DOHH2 (cell line): ENCODE data around the gene ARHGAP40.

Experiments
- H3F3A ChIP-seq: fragments of 200-600 bp; sonication (generic), shearing (Covaris generic); 2 replicates; pipeline ENCODE4 v1.6.0; 2016; ENCODE audit warnings: antibody characterized with exemption, mild to moderate bottlenecking; ENCODE audit not compliant: control insufficient read depth, insufficient read depth
- H3K27ac ChIP-seq: fragments of 200-600 bp; sonication (generic); 2 replicates; pipeline ENCODE4 v1.5.1; 2014; ENCODE audit warnings: low read depth, mild to moderate bottlenecking, low read length, moderate library complexity
- H3K27me3 ChIP-seq: fragments of 200-600 bp; sonication (generic); 2 replicates; pipeline ENCODE4 v1.6.1; 2014; ENCODE audit warnings: mild to moderate bottlenecking, low read length, mixed read lengths; ENCODE audit not compliant: control insufficient read depth
- H3K36me3 ChIP-seq: fragments of 200-600 bp; sonication (generic); 2 replicates; pipeline ENCODE4 v1.6.1; 2014; ENCODE audit warnings: mild to moderate bottlenecking, low read length, moderate library complexity, mixed read lengths; ENCODE audit not compliant: control insufficient read depth
- H3K4me1 ChIP-seq: fragments of 200-600 bp; sonication (generic); 2 replicates; pipeline ENCODE4 v1.6.1; 2014; ENCODE audit warnings: mild to moderate bottlenecking, low read length, mixed read lengths; ENCODE audit not compliant: control insufficient read depth
- H3K4me2 ChIP-seq: fragments of 200-600 bp; sonication (generic); 2 replicates; pipeline ENCODE4 v1.6.0; 2014; ENCODE audit warnings: mild to moderate bottlenecking, low read length, moderate library complexity
- H3K4me3 ChIP-seq: fragments of 200-600 bp; sonication (generic); 2 replicates; pipeline ENCODE4 v1.5.1; 2014; ENCODE audit warnings: mild to moderate bottlenecking, low read length, mixed read lengths
- H3K79me2 ChIP-seq: fragments of 200-600 bp; sonication (generic); 2 replicates; pipeline ENCODE4 v1.6.1; 2014; ENCODE audit warnings: mild to moderate bottlenecking, low read length, mixed read lengths; ENCODE audit not compliant: control insufficient read depth
- H3K9me2 ChIP-seq: fragments of 200-600 bp; sonication (generic); replicated peaks from 2 replicates; pipeline ENCODE4 v1.6.1; 2014; ENCODE audit warnings: mild to moderate bottlenecking, low read length, mixed read lengths; ENCODE audit not compliant: control insufficient read depth
- H3K9me3 ChIP-seq: fragments of 200-600 bp; sonication (generic); 2 replicates; pipeline ENCODE4 v1.6.1; 2014; ENCODE audit warnings: antibody characterized with exemption, low read length, mixed read lengths; ENCODE audit not compliant: control insufficient read depth, insufficient read depth
- H4K20me1 ChIP-seq: fragments of 200-600 bp; sonication (generic); 2 replicates; pipeline ENCODE4 v1.6.0; 2014; ENCODE audit warnings: low read depth, mild to moderate bottlenecking, antibody characterized with exemption, low read length, moderate library complexity; ENCODE audit not compliant: control insufficient read depth, insufficient read depth
- EZH2phosphoT487 ChIP-seq: fragments of 200-600 bp; sonication (generic); IDR thresholded peaks from 2 replicates; pipeline ENCODE4 v1.6.1; 2017; ENCODE audit warnings: borderline replicate concordance, mild to moderate bottlenecking, antibody characterized with exemption, low read length, moderate library complexity, mixed read lengths
- TF ChIP-seq, protein P1 (sequence below): fragments of 200-600 bp; sonication (generic); IDR thresholded peaks from one replicate; pipeline ENCODE4 v1.5.1; 2014; ENCODE audit warnings: antibody characterized with exemption, mild to moderate bottlenecking, low read depth, low read length; ENCODE audit not compliant: poor library complexity, severe bottlenecking

The ARHGAP40 gene

DNA sequence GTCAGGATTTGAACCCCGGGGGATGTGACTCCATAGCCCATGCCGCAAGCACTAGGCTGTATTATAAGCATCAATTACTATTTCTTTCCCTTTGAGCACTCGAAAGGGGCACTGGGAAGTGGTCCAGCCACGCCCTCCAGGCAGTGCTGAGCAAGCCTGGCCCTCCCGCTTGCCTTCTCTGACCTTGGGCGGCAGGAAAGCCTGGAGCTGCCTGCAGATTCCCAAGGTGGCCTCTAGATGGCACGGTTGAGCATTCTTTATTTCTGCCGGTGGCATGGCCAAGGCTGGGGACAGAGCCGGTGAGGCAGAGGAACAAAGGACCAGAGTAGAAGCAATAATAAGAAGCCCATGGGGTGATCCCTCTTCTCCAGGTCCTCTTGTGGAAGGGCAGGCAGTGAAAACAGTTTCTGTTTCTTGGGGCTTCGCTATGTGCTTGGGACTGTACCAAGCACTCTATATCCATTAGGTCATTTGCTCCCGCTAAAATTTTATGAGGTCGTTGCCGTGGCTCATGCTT is 32.0 kb downstream of the ARHGAP40 start:
- TF ChIP-seq EZH2phosphoT487, result no peak
- TF ChIP-seq, protein P1, sequence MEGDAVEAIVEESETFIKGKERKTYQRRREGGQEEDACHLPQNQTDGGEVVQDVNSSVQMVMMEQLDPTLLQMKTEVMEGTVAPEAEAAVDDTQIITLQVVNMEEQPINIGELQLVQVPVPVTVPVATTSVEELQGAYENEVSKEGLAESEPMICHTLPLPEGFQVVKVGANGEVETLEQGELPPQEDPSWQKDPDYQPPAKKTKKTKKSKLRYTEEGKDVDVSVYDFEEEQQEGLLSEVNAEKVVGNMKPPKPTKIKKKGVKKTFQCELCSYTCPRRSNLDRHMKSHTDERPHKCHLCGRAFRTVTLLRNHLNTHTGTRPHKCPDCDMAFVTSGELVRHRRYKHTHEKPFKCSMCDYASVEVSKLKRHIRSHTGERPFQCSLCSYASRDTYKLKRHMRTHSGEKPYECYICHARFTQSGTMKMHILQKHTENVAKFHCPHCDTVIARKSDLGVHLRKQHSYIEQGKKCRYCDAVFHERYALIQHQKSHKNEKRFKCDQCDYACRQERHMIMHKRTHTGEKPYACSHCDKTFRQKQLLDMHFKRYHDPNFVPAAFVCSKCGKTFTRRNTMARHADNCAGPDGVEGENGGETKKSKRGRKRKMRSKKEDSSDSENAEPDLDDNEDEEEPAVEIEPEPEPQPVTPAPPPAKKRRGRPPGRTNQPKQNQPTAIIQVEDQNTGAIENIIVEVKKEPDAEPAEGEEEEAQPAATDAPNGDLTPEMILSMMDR, result peak; percentile 91
- Histone ChIP-seq H3K27ac (no peak overlapping the region), H3K4me2 (no peak overlapping the region), H3K4me1 (peaks cover 8% of the 10 kb centered on the region), H3K4me3 (no peak overlapping the region), H3K9me3 (no peaks in the 10 kb centered on the region), H3K36me3 (no peaks in the 10 kb centered on the region), H3F3A (no peaks in the 10 kb centered on the region), H3K27me3 (peaks cover 3% of the 10 kb centered on the region; the same call in 1 of the 2 replicates), H4K20me1 (no peaks in the 10 kb centered on the region), H3K79me2 (no peaks in the 10 kb centered on the region), H3K9me2 (no peaks in the 10 kb centered on the region)

DNA sequence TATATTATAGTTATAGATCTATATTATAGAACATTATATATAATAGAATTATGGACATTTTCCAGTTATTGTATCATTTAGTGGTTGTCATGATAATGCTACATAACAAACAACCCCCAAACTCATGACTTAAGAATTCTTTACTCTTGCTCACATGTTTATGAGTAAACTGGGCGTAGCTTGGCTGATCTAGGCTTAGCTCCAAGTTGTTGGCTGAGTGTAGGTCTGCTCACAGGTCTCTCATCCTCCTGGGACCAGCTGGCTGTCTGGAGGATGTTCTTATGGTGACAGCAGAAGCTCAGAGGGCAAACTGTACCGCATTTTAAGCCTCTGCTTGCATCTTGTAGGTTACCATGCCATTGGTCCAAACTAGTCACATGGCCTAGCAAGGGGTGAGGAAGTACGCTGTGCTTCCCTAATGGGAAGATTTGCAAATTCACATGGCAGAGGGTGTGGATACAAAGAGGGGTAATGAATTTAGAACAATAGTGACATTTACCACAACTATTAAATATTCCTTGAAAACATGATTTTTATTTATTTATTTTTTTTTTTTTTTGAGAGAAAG is 34.2 kb downstream of the ARHGAP40 start:
- H3K4me1 ChIP-seq, result peaks cover 3% of the 10 kb centered on the region; the same call in 1 of the 2 replicates
- H3K79me2 ChIP-seq, result no peaks in the 10 kb centered on the region
- no peak overlapping the region for H3K27ac ChIP-seq
- H3K36me3 ChIP-seq, result no peaks in the 10 kb centered on the region
- H3K4me3 ChIP-seq, result no peak overlapping the region
- no peaks in the 10 kb centered on the region for H3F3A ChIP-seq
- no peaks in the 10 kb centered on the region for H4K20me1 ChIP-seq
- no peaks in the 10 kb centered on the region for H3K9me2 ChIP-seq
- H3K27me3 ChIP-seq, result peaks cover 3% of the 10 kb centered on the region; the same call in 1 of the 2 replicates
- H3K9me3 ChIP-seq, result no peaks in the 10 kb centered on the region
- peak overlapping the region; percentile 9; the same call in 1 of the 2 replicates for H3K4me2 ChIP-seq
- TF ChIP-seq EZH2phosphoT487, result no peak
- TF ChIP-seq, protein P1, result no peak

DNA sequence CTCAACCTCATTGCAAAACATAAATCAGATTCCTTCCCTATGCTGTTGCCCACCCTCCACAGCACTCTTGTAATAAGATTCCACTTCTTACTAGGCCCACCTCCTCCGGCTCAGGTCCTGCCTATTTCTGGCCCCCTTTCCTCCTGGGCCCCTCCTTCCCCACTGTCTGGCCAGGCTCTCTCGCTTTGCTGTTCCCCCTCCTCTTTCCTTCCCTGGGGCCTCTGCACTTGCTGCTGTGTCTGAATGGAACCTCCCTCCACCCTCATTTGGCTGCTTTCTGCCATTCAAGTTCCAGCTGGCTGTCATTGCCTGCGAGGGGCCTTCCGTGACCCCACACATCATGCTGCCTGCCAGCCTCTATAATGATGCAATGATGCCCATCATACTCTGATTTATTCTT is 38.9 kb downstream of the ARHGAP40 start:
- Histone ChIP-seq H3K9me2 (no peaks in the 10 kb centered on the region), H3K4me2 (no peak overlapping the region), H3F3A (no peaks in the 10 kb centered on the region), H3K36me3 (no peaks in the 10 kb centered on the region), H3K27me3 (peaks cover 21% of the 10 kb centered on the region), H3K27ac (no peak overlapping the region), H3K4me3 (no peak overlapping the region), H3K4me1 (peaks cover 5% of the 10 kb centered on the region), H3K79me2 (no peaks in the 10 kb centered on the region), H3K9me3 (no peaks in the 10 kb centered on the region), H4K20me1 (no peaks in the 10 kb centered on the region)
- TF ChIP-seq, protein P1, result no peak
- TF ChIP-seq EZH2phosphoT487, result no peak

DNA sequence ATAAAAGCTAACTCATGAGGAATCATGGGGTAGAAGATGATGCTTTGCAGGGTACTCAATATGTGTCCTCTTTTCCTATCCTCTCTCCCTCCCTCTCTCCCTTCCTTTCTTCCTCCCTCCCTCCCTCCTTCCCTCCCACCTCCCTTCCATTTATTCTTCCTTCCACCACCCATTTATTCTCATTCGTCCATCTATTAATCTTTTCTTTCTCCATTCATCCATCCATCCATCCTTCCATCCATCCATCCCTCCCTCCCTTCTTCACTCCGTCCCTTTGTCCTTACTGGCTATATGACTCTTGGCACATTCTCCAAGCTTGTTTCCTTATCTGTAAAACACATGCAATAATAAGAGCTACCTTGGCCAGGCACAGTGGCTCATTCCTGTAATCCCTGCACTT is 40.9 kb downstream of the ARHGAP40 start:
- H3K4me1 ChIP-seq, result peaks cover 13% of the 10 kb centered on the region
- no peaks in the 10 kb centered on the region for H3F3A ChIP-seq
- no peaks in the 10 kb centered on the region for H4K20me1 ChIP-seq
- no peak overlapping the region for H3K27ac ChIP-seq
- H3K36me3 ChIP-seq, result no peaks in the 10 kb centered on the region
- H3K4me2 ChIP-seq, result no peak overlapping the region
- no peaks in the 10 kb centered on the region for H3K9me2 ChIP-seq
- TF ChIP-seq EZH2phosphoT487, result no peak
- TF ChIP-seq, protein P1, result no peak
- H3K27me3 ChIP-seq, result peaks cover 34% of the 10 kb centered on the region
- H3K4me3 ChIP-seq, result no peak overlapping the region
- no peaks in the 10 kb centered on the region for H3K9me3 ChIP-seq
- H3K79me2 ChIP-seq, result no peaks in the 10 kb centered on the region
